ENCODE measurements around the gene GJB4. TPM values are rescaled to one million over a fixed set of nuclear protein-coding genes. Genes with fewer than 3 reads are reported as not detected.
"Not testable (repeated sequence)": the region's sequence is repeated elsewhere in the genome, so short reads cannot be mapped to it uniquely, and the experiment has no call there.

GJB4 gene
- total RNA-seq, 4 donors from 2014 or later: 0.27 TPM; not detected in 3

- Histone ChIP-seq H3K27me3 (peaks cover 44% of the 10 kb centered on the region), H3K36me3 (no peaks in the 10 kb centered on the region), H3K27ac (no peak overlapping the region), H3K4me1 (no peaks in the 10 kb centered on the region), H3K4me3 (no peak overlapping the region), H3K9me3 (no peaks in the 10 kb centered on the region)
- 61 to 83% methylated on average over 1 to 5 of the region's 6 CpGs for WGBS, 2 donors (ENCODE audit: low coverage in 1 of 2)
- no peak for ATAC-seq
- TF ChIP-seq POLR2AphosphoS5 (IDR thresholded peaks at IDR 0.05): no peak
- TF ChIP-seq POLR2A (IDR thresholded peaks at IDR 0.05): no peak
- TF ChIP-seq EP300 (IDR thresholded peaks at IDR 0.05): no peak
- no peak for TF ChIP-seq CTCF (IDR thresholded peaks at IDR 0.05)
These were observed 32.7 kb upstream of the GJB4 start for GRCh38 chr1:34726861-34727260.

- Histone ChIP-seq H3K4me1 (no peaks in the 10 kb centered on the region), H3K4me3 (no peak overlapping the region), H3K27me3 (peaks cover 27% of the 10 kb centered on the region), H3K36me3 (no peaks in the 10 kb centered on the region), H3K27ac (no peak overlapping the region), H3K9me3 (no peaks in the 10 kb centered on the region)
- WGBS, 2 donors (ENCODE audit: low coverage in 1 of 2): 74 to 79% methylated on average over 4 of the region's 5 CpGs
- no peak for ATAC-seq
- no peak for TF ChIP-seq CTCF (IDR thresholded peaks at IDR 0.05)
- no peak for TF ChIP-seq EP300 (IDR thresholded peaks at IDR 0.05)
- no peak for TF ChIP-seq POLR2AphosphoS5 (IDR thresholded peaks at IDR 0.05)
- TF ChIP-seq POLR2A (IDR thresholded peaks at IDR 0.05): no peak
These were observed 29.1 kb upstream of the GJB4 start for GRCh38 chr1:34730485-34730884.

- not testable (repeated sequence) for ATAC-seq, H3K4me1 ChIP-seq, H3K27ac ChIP-seq, H3K36me3 ChIP-seq, H3K4me3 ChIP-seq, H3K9me3 ChIP-seq
- WGBS, 2 donors (ENCODE audit: low coverage in 1 of 2): 55 to 75% methylated on average over 7 of the region's 7 CpGs
- peaks cover 32% of the 10 kb centered on the region for H3K27me3 ChIP-seq
These were observed 26.7 kb upstream of the GJB4 start for GRCh38 chr1:34732831-34733230.

GRCh38 chr1:34736692-34737091, 22.8 kb upstream of the GJB4 start:
- Histone ChIP-seq H3K27ac (no peak overlapping the region), H3K27me3 (peaks cover 44% of the 10 kb centered on the region), H3K9me3 (no peaks in the 10 kb centered on the region), H3K4me1 (no peaks in the 10 kb centered on the region), H3K36me3 (no peaks in the 10 kb centered on the region), H3K4me3 (no peak overlapping the region)
- TF ChIP-seq POLR2AphosphoS5 (IDR thresholded peaks at IDR 0.05) (no peak), EP300 (IDR thresholded peaks at IDR 0.05) (no peak), POLR2A (IDR thresholded peaks at IDR 0.05) (no peak), CTCF (IDR thresholded peaks at IDR 0.05) (no peak)
- ATAC-seq: no peak
- WGBS, 2 donors (ENCODE audit: low coverage in 1 of 2): 73% methylated on average over 4 of the region's 10 CpGs; no CpG with 5 or more reads in 1 of the 2 donors

GRCh38 chr1:34737236-34737635, 22.3 kb upstream of the GJB4 start:
- not testable (repeated sequence) for H3K4me3 ChIP-seq, ATAC-seq, H3K27ac ChIP-seq, H3K36me3 ChIP-seq, H3K4me1 ChIP-seq, H3K9me3 ChIP-seq
- WGBS, 2 donors (ENCODE audit: low coverage in 1 of 2): 0 to 100% methylated on average over 1 of the region's 12 CpGs
- H3K27me3 ChIP-seq: peaks cover 49% of the 10 kb centered on the region

- Histone ChIP-seq H3K9me3 (no peaks in the 10 kb centered on the region), H3K27ac (no peak overlapping the region), H3K27me3 (peaks cover 60% of the 10 kb centered on the region), H3K4me3 (no peak overlapping the region), H3K36me3 (no peaks in the 10 kb centered on the region), H3K4me1 (peaks cover 0 to 5% (median 0%) of the 10 kb centered on the region in 3 donors)
- no peak for TF ChIP-seq POLR2A (IDR thresholded peaks at IDR 0.05)
- TF ChIP-seq POLR2AphosphoS5 (IDR thresholded peaks at IDR 0.05): no peak
- no peak for TF ChIP-seq EP300 (IDR thresholded peaks at IDR 0.05)
- TF ChIP-seq CTCF (IDR thresholded peaks at IDR 0.05): no peak
- WGBS, 2 donors (ENCODE audit: low coverage in 1 of 2): 50% methylated on average over 1 of the region's 3 CpGs; no CpG with 5 or more reads in 1 of the 2 donors
- no peak for ATAC-seq
These were observed 19.9 kb upstream of the GJB4 start for GRCh38 chr1:34739613-34740012.

Measured in gastroesophageal sphincter (tissue), 4 donors.